ENCODE measurements around the gene AP3S2.
"Not testable (repeated sequence)": the region's sequence is repeated elsewhere in the genome, so short reads cannot be mapped to it uniquely, and the experiment has no call there.

The AP3S2 gene

GRCh38 chr15:89860891-89861290 lies 32.9 kb downstream of the AP3S2 start:
- Histone ChIP-seq H3K4me3 (replicated peaks; ENCODE audit: low read depth, low read length) (no peak overlapping the region), H3K27me3 (replicated peaks; ENCODE audit: control insufficient read depth, insufficient read depth, low read length) (no peaks in the 10 kb centered on the region), H3K36me3 (ENCODE audit: control insufficient read depth, insufficient read depth, low read length) (peaks cover 4% of the 10 kb centered on the region)
- no peak for TF ChIP-seq CTCF (IDR thresholded peaks at IDR 0.05; ENCODE audit: insufficient read depth, low read length, poor library complexity, severe bottlenecking)
- DNase-seq (ENCODE audit: extremely low read depth, insufficient read length): no peak

- Histone ChIP-seq H3K27me3 (replicated peaks; ENCODE audit: control insufficient read depth, insufficient read depth, low read length) (no peaks in the 10 kb centered on the region), H3K36me3 (ENCODE audit: control insufficient read depth, insufficient read depth, low read length) (peaks cover 4% of the 10 kb centered on the region), H3K4me3 (replicated peaks; ENCODE audit: low read depth, low read length) (no peak overlapping the region)
- DNase-seq (ENCODE audit: extremely low read depth, insufficient read length): no peak
- no peak for TF ChIP-seq CTCF (IDR thresholded peaks at IDR 0.05; ENCODE audit: insufficient read depth, low read length, poor library complexity, severe bottlenecking)
Measured at GRCh38 chr15:89860431-89860830, 33.4 kb downstream of the AP3S2 start.

DNA sequence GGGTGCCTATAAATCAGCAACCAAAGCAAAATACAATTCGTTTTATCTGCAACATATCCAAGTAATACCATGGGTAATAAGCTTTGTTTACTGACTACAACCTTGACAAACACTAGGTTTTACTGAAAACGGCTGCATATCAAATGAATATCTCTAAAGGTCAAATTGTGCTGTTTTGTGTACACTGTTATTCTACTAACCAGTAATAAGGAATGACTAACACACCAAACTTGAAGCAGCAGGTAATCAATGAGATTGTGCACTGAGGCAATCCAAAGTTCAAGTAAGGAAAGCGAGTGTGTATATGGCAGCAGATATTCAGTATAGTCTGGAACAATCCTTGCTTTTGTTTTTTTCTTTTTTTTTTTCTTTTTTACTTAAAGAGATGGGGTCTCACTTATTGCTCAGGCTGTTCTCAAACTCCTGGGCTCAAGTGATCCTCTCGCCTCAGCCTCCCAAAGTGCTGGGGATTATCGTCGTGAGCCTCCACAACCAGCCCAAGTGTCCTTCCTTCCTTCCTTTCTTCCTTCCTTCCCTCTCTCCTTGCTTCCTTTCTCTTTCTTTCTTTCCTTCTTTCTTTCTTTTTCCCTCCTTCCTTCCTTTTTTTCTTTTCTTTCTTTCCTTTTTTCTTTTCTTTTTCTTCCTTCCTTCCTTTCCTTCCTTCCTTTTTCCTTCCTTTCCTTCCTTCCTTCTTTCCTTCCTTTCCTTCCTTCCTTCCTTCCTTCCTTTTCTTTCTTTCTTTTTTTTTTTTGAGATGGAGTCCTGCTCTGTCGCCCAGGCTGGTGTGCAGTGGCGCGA lies 34.9 kb downstream of the AP3S2 start:
- H3K36me3 ChIP-seq (ENCODE audit: control insufficient read depth, insufficient read depth, low read length): peaks cover 3% of the 10 kb centered on the region
- no peak for TF ChIP-seq CTCF (IDR thresholded peaks at IDR 0.05; ENCODE audit: insufficient read depth, low read length, poor library complexity, severe bottlenecking)
- H3K4me3 ChIP-seq (replicated peaks; ENCODE audit: low read depth, low read length): no peak overlapping the region
- no peaks in the 10 kb centered on the region for H3K27me3 ChIP-seq (replicated peaks; ENCODE audit: control insufficient read depth, insufficient read depth, low read length)
- no peak for DNase-seq (ENCODE audit: extremely low read depth, insufficient read length)

DNA sequence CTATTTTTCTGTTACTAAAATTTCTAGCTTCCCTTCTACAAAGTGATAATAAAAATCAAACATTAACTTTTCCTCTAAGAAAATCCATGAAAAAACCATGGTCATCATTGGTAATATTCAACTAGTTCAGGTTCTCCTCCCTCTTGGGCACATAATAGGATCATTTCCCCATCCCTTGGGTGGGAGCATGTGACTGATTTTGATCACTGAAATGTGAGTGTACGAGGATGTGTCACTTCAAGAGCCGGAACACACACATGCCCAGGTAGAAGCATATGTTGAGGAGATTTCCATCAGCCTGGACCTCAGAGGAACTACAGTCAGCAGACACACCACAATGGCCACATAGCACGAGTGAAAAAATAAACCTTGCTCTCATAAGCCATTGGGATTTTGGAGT lies 36.1 kb downstream of the AP3S2 start:
- TF ChIP-seq CTCF (IDR thresholded peaks at IDR 0.05; ENCODE audit: insufficient read depth, low read length, poor library complexity, severe bottlenecking): no peak
- H3K36me3 ChIP-seq (ENCODE audit: control insufficient read depth, insufficient read depth, low read length): peaks cover 3% of the 10 kb centered on the region
- H3K4me3 ChIP-seq (replicated peaks; ENCODE audit: low read depth, low read length): no peak overlapping the region
- DNase-seq (ENCODE audit: extremely low read depth, insufficient read length): no peak
- H3K27me3 ChIP-seq (replicated peaks; ENCODE audit: control insufficient read depth, insufficient read depth, low read length): no peaks in the 10 kb centered on the region

DNA sequence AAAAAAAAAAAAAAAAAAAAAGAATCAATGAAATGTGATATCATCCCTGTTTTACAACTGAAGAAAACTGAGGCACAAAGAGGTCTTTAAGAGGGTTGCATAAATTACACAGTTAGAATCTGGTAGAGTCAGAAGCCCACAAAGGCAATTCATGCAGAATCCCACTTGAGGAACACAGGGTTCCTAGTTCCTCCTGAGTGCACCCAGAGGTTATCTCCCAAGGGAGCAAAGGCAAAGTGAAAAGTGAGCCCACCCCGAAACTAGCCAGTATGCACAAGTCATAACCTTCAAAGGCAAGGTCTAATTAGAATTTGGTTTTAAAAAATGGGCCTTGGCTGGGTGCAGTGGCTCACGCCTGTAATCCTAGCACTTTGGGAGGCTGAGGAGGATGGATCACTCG lies 37.8 kb downstream of the AP3S2 start:
- peaks cover 1% of the 10 kb centered on the region for H3K36me3 ChIP-seq (ENCODE audit: control insufficient read depth, insufficient read depth, low read length)
- no peak for DNase-seq (ENCODE audit: extremely low read depth, insufficient read length)
- no peak for TF ChIP-seq CTCF (IDR thresholded peaks at IDR 0.05; ENCODE audit: insufficient read depth, low read length, poor library complexity, severe bottlenecking)
- H3K4me3 ChIP-seq (replicated peaks; ENCODE audit: low read depth, low read length): no peak overlapping the region
- no peaks in the 10 kb centered on the region for H3K27me3 ChIP-seq (replicated peaks; ENCODE audit: control insufficient read depth, insufficient read depth, low read length)

DNA sequence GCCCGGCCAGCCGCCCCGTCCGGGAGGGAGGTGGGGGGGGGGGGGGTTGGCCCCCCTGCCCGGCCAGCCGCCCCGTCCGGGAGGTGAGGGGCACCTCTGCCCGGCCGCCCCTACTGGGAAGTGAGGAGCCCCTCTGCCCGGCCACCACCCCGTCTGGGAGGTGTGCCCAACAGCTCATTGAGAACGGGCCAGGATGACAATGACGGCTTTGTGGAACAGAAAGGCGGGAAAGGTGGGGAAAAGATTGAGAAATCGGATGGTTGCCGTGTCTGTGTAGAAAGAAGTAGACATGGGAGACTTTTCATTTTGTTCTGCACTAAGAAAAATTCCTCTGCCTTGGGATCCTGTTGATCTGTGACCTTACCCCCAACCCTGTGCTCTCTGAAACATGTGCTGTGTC lies 38.9 kb downstream of the AP3S2 start:
- not testable (repeated sequence) for H3K36me3 ChIP-seq (ENCODE audit: control insufficient read depth, insufficient read depth, low read length); DNase-seq (ENCODE audit: extremely low read depth, insufficient read length); H3K4me3 ChIP-seq (replicated peaks; ENCODE audit: low read depth, low read length); H3K27me3 ChIP-seq (replicated peaks; ENCODE audit: control insufficient read depth, insufficient read depth, low read length)

All from GM06990 (cell line).